ENCODE results near the gene AKAP8L.

DNA sequence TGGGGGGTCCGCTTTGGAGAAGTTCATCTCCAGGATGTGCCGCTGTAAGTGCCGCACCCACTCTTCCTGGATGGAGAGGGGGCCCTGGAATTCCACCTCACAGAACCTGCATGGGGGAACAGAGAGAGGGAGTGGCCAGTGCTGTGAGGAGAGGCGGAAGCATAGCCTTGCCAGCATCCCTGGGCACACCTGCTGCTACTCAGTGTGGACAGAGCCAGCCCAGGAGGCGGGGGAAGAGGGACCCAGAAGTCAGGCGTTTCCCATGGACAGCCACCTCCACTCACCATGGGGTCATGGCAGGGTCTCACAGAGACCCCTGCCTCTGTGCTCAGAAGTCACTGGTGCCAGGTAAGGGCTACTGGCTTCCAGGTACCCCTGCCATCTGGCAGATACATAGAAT, 4.3 kb upstream of the AKAP8L start:
- TF ChIP-seq, protein P1, sequence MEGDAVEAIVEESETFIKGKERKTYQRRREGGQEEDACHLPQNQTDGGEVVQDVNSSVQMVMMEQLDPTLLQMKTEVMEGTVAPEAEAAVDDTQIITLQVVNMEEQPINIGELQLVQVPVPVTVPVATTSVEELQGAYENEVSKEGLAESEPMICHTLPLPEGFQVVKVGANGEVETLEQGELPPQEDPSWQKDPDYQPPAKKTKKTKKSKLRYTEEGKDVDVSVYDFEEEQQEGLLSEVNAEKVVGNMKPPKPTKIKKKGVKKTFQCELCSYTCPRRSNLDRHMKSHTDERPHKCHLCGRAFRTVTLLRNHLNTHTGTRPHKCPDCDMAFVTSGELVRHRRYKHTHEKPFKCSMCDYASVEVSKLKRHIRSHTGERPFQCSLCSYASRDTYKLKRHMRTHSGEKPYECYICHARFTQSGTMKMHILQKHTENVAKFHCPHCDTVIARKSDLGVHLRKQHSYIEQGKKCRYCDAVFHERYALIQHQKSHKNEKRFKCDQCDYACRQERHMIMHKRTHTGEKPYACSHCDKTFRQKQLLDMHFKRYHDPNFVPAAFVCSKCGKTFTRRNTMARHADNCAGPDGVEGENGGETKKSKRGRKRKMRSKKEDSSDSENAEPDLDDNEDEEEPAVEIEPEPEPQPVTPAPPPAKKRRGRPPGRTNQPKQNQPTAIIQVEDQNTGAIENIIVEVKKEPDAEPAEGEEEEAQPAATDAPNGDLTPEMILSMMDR (IDR thresholded peaks at IDR 0.05), result no peak
- TF ChIP-seq POLR2A (IDR thresholded peaks at IDR 0.05), result no peak

Data from esophagus squamous epithelium (tissue), 4 donors.